Endodermal cell (in vitro differentiated cells): Measurements from ENCODE around the gene FAM210A. TPM values are rescaled to one million over a fixed set of nuclear protein-coding genes. Genes with fewer than 3 reads are reported as not detected.

Source experiments
- DNase-seq: peaks from one replicate; pipeline ENCODE4 v3.0.0-alpha.2; 2017
- H3K27ac ChIP-seq: 2 replicates; pipeline ENCODE4 v1.5.1; 2013; ENCODE audit warnings: mild to moderate bottlenecking, low read depth, low read length, moderate library complexity
- H3K27me3 ChIP-seq: 2 replicates; pipeline ENCODE4 v1.6.1; 2013; ENCODE audit warnings: mild to moderate bottlenecking, low read length, moderate library complexity; ENCODE audit not compliant: insufficient read depth, control insufficient read depth, poor library complexity, severe bottlenecking
- H3K36me3 ChIP-seq: 2 replicates; pipeline ENCODE4 v1.7.0; 2013; ENCODE audit warnings: mild to moderate bottlenecking, low read length, moderate library complexity; ENCODE audit not compliant: control insufficient read depth, insufficient read depth
- H3K4me1 ChIP-seq: one replicate; pipeline ENCODE4 v1.7.0; 2013; ENCODE audit warnings: low read length; ENCODE audit not compliant: control insufficient read depth, insufficient read depth
- H3K4me3 ChIP-seq: 2 replicates; pipeline ENCODE4 v1.5.1; 2013; ENCODE audit warnings: mild to moderate bottlenecking, low read length, moderate library complexity
- H3K9ac ChIP-seq: 2 replicates; pipeline ENCODE4 v1.6.1; 2013; ENCODE audit warnings: mild to moderate bottlenecking, low read length, moderate library complexity; ENCODE audit not compliant: poor library complexity, severe bottlenecking; ENCODE audit errors: extremely low read depth
- H3K9me3 ChIP-seq: 2 replicates; pipeline ENCODE4 v1.6.1; 2013; ENCODE audit warnings: mild to moderate bottlenecking, low read length, moderate library complexity; ENCODE audit not compliant: control insufficient read depth
- H3K27ac Mint-ChIP-seq: 2 replicates; pipeline ENCODE4 v1.8.0; 2020; ENCODE audit warnings: mixed read lengths
- H3K27me3 Mint-ChIP-seq: 2 replicates; pipeline ENCODE4 v1.8.0; 2021; ENCODE audit warnings: mild to moderate bottlenecking, mixed read lengths; ENCODE audit not compliant: insufficient read depth
- H3K36me3 Mint-ChIP-seq: 2 replicates; pipeline ENCODE4 v1.8.0; 2020; ENCODE audit warnings: low read depth, mixed read lengths
- H3K4me1 Mint-ChIP-seq: 2 replicates; pipeline ENCODE4 v1.8.0; 2020; ENCODE audit warnings: mixed read lengths
- H3K4me3 Mint-ChIP-seq: 2 replicates; pipeline ENCODE4 v1.8.0; 2020; ENCODE audit warnings: mild to moderate bottlenecking, moderate library complexity, mixed read lengths
- H3K9me3 Mint-ChIP-seq: 2 replicates; pipeline ENCODE4 v1.8.0; 2020; ENCODE audit warnings: mild to moderate bottlenecking, mixed read lengths
- WGBS, 2 experiments: methylation state at CpG; one replicate each; pipeline versions ENCODE4 v1.1.5 to v1.1.7; 2013; ENCODE audit warnings: missing lambda C conversion rate in 2 of 2, mixed read lengths in 1 of 2; ENCODE audit not compliant: insufficient coverage in 1 of 2, insufficient read length in 1 of 2; 5-methylcytosine and 5-hydroxymethylcytosine counted together
- total RNA-seq, 2 donors: library from RNA; stranded (reverse); fragmentation: NEBNext Ultra II Directional in 1 of 2; extraction: Animal tissue kit (Norgen Biotek cat#: 25700) in 1 of 2; gene quantifications; 2 replicates in 1 of 2; 3 replicates in 1 of 2; pipeline ENCODE4 v1.2.1, GENCODE V29; 2021
- TF ChIP-seq, protein P1 (sequence below): fragments of 200-600 bp; sonication (generic); conservative IDR thresholded peaks from 2 replicates; pipeline ENCODE4 v1.5.0; 2021; ENCODE audit warnings: antibody characterized with exemption, mild to moderate bottlenecking

Gene FAM210A
- total RNA-seq, 2 donors from 2014 or later, result 23.2 to 27.0 TPM

DNA sequence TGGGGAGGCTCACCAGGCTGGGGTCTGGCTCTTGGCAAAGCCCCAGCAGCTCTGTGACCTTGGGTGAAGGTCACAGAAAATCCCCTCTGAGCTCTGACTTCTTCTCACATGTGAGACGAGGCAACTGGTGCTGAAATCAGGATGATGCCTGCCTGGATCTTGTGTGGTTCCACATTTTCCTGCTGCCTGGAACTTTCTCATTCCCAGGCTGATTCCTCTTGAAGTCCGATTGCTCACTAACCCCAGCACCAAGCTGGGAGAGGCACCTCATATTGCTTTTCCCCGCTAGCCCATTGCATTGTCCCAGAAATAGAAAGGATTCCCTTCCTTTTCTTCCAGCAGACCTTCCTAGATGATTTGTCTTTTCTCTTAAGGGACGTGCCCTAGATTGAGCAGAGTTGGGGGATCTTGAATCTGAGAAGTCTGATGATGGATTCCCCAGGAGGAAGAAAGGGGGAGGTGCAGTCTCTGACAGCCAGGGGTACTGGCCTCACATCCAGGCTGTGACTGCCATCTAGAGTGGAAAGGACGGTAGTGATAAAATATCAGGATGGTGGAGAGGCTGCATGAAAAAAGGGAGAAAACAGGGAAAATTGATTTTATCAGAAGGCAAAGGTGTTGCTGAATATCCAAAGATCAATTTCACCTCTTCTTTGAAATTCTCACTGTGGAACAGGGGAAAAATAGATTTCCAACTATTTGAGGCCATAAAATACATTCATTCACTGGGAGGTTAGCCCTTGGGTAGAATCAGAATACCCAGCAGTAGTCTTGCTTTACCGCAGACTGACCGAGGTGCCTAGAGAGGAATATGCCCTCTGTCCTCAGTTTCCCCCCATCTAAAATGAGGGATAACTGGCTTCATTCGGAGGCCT lies 96.3 kb downstream of the FAM210A start:
- H3K4me1 Mint-ChIP-seq, result peaks cover 12% of the 10 kb centered on the region
- peak; percentile 86 for DNase-seq
- Histone ChIP-seq H3K9me3 (peaks cover 12% of the 10 kb centered on the region), H3K4me3 (no peak overlapping the region), H3K27me3 (no peaks in the 10 kb centered on the region), H3K9ac (no peak overlapping the region), H3K4me1 (no peaks in the 10 kb centered on the region), H3K36me3 (no peaks in the 10 kb centered on the region), H3K27ac (peak overlapping the region; percentile 75)
- peaks cover 2% of the 10 kb centered on the region for H3K36me3 Mint-ChIP-seq
- no peak overlapping the region for H3K27ac Mint-ChIP-seq
- TF ChIP-seq, protein P1, sequence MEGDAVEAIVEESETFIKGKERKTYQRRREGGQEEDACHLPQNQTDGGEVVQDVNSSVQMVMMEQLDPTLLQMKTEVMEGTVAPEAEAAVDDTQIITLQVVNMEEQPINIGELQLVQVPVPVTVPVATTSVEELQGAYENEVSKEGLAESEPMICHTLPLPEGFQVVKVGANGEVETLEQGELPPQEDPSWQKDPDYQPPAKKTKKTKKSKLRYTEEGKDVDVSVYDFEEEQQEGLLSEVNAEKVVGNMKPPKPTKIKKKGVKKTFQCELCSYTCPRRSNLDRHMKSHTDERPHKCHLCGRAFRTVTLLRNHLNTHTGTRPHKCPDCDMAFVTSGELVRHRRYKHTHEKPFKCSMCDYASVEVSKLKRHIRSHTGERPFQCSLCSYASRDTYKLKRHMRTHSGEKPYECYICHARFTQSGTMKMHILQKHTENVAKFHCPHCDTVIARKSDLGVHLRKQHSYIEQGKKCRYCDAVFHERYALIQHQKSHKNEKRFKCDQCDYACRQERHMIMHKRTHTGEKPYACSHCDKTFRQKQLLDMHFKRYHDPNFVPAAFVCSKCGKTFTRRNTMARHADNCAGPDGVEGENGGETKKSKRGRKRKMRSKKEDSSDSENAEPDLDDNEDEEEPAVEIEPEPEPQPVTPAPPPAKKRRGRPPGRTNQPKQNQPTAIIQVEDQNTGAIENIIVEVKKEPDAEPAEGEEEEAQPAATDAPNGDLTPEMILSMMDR, result peak; percentile 92
- peaks cover 2% of the 10 kb centered on the region for H3K27me3 Mint-ChIP-seq
- peaks cover 18% of the 10 kb centered on the region for H3K9me3 Mint-ChIP-seq
- 41 to 58% methylated on average over 5 to 8 of the region's 8 CpGs for WGBS, 2 experiments
- H3K4me3 Mint-ChIP-seq, result no peak overlapping the region

DNA sequence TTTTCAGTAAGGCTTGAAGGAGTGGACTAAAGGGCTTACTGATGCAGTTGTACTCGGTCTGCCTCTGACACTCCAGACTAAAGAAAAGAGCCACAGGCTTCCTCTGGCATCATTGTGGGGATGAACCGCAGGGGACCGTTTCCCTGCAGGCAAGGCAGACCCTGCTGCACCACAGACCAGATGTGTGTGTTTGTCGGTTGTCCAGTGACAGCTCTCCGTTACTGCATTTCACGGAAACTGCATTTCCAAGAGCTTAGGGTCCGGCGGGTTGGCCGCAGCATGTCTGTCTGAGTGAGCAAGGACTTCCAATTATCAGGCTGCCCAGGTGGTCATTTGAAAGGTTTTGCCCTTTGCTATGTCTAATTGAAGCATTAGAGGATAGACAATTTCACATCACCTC lies 98.1 kb downstream of the FAM210A start:
- no peak for DNase-seq
- H3K36me3 Mint-ChIP-seq, result no peaks in the 10 kb centered on the region
- WGBS, 2 experiments, result 75 to 85% methylated on average over 8 to 9 of the region's 9 CpGs

DNA sequence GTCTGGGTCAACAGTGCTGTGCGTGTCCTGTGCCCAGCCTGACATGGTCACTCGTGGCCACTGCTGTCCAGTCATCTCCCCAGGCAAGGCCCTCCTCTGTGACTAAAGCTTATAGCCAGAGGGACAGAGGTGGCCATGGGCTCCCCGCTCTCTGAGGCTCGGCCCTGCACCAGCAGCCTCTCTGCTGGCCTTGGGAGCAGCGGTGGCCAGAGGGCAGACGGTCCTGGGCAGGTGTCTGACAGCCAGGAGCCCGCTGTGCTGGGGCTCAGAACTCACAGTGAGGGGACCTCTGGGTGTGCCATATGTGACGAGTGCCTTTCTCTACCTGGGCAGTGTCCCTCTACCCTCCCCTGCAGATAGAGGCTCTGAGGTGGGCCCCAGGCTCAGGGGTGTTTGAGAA lies 98.7 kb downstream of the FAM210A start:
- H3K9me3 Mint-ChIP-seq, result peaks cover 8% of the 10 kb centered on the region
- no peaks in the 10 kb centered on the region for H3K27me3 ChIP-seq
- peaks cover 2% of the 10 kb centered on the region for H3K27me3 Mint-ChIP-seq
- H3K4me1 ChIP-seq, result no peaks in the 10 kb centered on the region
- H3K4me3 ChIP-seq, result no peak overlapping the region
- peaks cover 8% of the 10 kb centered on the region for H3K9me3 ChIP-seq
- no peak for DNase-seq
- H3K27ac ChIP-seq, result peak overlapping the region; percentile 87
- no peaks in the 10 kb centered on the region for H3K36me3 Mint-ChIP-seq
- H3K4me3 Mint-ChIP-seq, result no peak overlapping the region
- H3K27ac Mint-ChIP-seq, result no peak overlapping the region
- WGBS, 2 experiments, result 93 to 94% methylated on average over 4 to 8 of the region's 8 CpGs
- TF ChIP-seq, protein P1, result no peak
- peaks cover 12% of the 10 kb centered on the region for H3K4me1 Mint-ChIP-seq
- no peaks in the 10 kb centered on the region for H3K36me3 ChIP-seq
- H3K9ac ChIP-seq, result no peak overlapping the region

More for the DNA sequence above, 98.1 kb downstream of the FAM210A start:
- Mint-ChIP-seq H3K4me1 (peaks cover 12% of the 10 kb centered on the region), H3K27ac (no peak overlapping the region), H3K4me3 (no peak overlapping the region), H3K27me3 (peaks cover 2% of the 10 kb centered on the region), H3K9me3 (peaks cover 13% of the 10 kb centered on the region)
- TF ChIP-seq, protein P1, result no peak
- Histone ChIP-seq H3K27me3 (no peaks in the 10 kb centered on the region), H3K9me3 (peaks cover 12% of the 10 kb centered on the region), H3K4me1 (no peaks in the 10 kb centered on the region), H3K27ac (peak overlapping the region; percentile 87), H3K36me3 (no peaks in the 10 kb centered on the region), H3K4me3 (no peak overlapping the region), H3K9ac (no peak overlapping the region)
